Fibroblast of gingiva (primary cell): ENCODE data around the gene MTG2.
"Not testable (repeated sequence)": the region's sequence is repeated elsewhere in the genome, so short reads cannot be mapped to it uniquely, and the experiment has no call there.

Experiments used
- DNase-seq: peaks from one replicate; pipeline ENCODE4 v3.0.0-alpha.2; 2011; ENCODE audit warnings: low read depth

MTG2 gene

DNA sequence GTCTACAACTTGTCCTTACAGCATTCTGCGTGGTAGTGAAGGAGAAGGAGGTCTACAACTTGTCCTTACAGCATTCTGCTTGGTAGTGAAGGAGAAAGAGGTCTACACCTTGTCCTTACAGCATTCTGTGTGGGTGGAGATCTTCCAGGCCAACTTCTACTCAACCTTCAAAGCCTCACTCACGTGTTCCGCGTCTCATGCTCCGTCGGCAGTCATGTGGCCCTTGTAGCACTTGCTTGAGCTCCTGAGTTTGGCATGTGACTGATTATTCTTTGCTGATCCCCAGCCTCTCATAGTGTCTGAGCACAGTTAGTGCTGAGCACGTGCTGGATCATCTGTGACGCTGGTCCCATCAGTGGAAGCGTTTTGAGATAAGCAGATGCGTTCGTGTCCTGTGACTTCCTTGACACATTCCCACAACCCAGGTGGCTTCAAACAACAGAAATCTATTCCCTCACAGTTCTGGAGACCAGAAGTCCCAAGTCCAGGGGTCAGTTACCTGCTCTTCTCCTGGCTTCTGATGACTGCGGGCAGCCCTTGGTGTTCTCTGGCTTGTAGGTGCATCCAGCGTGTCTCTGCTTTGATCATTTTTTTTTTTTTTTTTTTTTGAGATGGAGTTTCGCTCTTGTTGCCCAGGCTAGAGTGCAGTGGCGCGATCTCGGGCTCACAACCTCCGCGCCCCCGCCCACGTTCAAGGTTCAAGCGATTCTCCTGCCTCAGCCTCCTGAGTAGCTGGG, 36.6 kb upstream of the MTG2 start:
- DNase-seq = no peak

DNA sequence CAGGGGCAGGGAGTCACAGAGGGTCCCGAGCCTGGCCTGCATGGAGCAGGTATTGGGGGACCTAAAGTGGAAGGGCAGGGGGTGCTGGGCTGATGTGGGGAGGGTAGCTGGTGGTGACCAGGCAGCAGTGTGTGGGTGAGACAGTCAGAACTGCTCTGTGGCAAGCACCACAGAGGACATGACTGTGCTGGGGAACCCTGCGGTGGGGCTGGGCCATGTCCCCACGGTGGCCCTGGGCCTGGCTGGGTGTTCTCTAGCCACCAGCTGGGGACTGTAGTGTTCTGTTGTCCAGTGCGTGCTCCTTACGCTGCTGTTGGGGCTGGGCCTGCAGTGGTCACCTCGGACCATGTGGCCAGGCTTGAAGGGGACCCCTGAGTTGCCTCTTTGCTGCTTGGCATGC, 35.7 kb upstream of the MTG2 start:
- DNase-seq = no peak

DNA sequence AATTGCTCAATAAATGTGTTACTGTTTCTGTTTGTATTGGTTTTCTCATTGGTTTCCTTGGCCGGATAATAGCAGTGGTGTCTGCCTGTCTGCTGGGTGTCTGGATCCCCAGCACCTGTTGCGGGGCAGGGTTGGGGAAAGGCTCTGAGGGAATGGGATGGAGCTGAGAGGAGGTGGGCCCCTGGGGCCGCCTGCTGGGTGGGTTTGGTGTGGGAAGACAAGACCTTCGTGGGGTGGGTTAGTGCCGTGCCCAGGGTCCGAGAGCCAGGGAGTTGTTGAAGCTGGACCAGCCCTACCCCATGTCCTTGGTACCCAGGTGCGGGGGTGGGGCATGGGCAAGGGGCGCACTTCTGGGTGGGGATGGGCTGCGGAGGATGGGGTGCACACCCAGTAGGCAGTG, 35.3 kb upstream of the MTG2 start:
- DNase-seq = no peak

GRCh38 chr20:62148383-62148782, 34.4 kb upstream of the MTG2 start:
- not testable (repeated sequence) for DNase-seq

GRCh38 chr20:62148908-62149314, 33.9 kb upstream of the MTG2 start:
- no peak for DNase-seq

DNA sequence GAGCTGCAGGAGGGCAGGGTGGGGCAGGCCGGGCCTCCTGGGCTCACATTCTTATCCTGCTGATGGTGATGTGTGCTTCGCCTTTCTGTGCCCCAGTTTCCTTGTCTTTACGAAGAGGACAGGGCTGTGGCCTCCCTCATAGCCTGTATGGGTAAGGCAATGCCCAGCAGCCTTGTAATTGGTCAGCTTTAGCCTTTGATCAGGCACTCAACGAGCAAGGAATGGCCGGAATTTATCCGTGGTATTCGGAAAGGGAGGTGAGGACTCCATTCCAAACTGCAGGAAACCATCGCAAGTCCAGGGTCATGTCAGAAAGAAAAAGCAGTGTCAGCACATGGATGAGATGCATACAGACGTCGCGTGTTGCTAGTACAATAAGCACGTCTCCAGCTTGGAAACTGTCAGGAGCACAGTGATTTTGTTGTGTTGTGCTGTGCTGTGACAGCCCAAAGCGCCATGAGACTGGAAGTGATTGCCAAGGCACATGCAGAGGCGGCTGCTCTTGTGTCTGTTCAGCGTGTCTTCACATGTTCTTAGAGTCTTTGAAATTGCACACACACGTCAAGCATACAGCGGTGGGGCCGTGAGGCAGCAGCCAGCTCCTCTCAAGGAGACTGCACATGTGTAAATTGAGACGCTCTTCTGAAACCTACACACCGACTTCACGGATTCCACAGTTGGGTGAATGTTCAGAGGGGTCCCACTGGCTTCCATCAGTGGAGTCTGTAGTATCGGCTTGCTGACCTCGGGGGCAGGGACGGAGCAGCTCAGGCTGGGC, 33.1 kb upstream of the MTG2 start:
- DNase-seq = no peak

DNA sequence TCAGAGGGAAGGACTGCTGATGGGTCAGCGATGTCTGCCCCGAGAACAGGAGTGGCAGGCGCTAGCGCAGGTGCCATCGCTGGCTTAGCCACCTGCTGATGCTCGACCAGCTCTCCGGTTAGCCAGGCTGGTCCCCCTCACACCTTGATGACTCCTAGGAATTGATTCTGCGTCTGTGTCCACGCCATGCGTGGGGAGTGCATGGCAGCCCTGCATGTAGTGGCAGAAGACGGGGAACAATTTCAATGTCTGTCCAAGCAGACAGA, 32.6 kb upstream of the MTG2 start:
- DNase-seq = no peak

GRCh38 chr20:62151225-62151624, 31.6 kb upstream of the MTG2 start:
- DNase-seq = no peak

DNA sequence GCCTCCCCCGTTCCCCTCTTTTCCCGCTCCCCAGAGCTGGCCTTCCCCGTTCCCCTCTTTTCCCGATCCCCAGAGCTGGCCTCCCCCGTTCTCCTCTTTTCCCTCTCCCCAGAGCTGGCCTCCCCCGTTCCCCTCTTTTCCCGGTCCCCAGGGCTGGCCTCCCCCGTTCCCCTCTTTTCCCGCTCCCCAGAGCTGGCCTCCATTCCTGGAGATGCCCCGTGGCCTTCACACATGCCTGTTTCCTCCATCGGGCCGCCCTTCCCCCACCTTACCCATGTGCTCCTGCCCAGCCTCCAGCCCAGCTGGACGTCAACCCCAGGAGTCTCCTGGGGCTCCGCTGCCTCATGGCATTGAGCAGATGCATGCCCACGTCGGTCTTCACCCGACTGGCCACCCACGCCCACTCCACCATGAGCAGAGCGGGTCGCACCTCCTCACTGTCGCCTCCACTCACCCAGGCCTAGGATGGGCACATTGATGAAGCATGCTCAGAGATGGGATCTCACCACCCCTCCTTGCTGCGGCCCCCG, 30.9 kb upstream of the MTG2 start:
- no peak for DNase-seq

DNA sequence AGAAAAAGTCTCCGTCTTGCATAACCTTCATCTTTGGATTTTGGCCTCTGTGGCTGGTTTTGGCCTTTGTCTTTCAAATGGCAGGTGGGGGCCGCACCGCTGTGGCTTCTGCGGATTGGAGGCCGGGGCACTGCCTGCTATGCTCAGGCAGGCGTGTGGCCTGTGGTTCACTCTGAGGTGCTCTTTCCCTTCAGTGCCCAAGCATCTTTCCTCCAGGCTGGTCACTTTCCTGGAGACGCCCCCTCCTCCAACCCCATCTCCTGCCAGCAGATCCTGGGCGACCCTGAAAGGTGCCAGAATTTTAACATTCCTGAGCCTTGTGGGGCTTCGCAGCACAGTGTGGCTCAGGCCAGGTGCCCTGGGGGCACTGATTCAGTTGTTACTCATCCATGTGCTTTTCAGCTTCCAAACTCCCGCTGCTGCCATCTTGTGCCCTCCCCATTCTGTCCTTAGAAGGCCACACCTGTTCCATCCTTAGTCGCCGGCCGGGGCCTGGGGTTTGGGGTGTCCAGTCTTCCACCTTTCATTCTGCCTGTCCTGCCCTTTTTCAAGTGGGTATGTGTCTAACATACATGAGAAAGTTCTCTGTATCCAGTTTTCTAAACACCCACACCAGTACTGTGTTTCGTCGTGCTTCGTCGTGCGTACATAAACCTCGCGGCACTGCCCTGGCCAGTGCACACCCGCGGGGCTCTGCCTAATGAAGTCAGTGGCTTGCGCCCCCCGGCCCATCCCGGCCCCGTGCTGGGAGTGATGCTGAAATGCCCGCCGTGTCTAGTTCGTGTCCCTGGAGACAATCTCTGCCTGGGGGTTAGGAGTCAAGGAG, 27.2 kb upstream of the MTG2 start:
- DNase-seq = no peak

DNA sequence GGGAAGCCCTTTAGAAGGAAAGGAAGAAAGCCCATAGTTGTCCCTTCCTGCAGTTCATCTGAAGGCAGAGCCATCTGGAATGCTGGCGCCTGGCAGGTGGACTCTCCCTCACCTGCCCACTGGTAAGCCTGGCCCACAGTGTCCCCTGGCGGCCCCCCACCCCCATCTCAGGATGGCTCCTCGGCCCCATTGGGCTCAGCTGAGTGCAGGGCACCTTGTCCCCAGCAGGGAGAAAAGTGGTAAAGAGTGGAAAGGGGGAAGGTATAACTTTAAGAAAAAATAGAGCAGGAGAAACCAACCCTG, 26.6 kb upstream of the MTG2 start:
- DNase-seq = no peak

GRCh38 chr20:62156592-62157386, 26.0 kb upstream of the MTG2 start:
- DNase-seq = peak; percentile 24

DNA sequence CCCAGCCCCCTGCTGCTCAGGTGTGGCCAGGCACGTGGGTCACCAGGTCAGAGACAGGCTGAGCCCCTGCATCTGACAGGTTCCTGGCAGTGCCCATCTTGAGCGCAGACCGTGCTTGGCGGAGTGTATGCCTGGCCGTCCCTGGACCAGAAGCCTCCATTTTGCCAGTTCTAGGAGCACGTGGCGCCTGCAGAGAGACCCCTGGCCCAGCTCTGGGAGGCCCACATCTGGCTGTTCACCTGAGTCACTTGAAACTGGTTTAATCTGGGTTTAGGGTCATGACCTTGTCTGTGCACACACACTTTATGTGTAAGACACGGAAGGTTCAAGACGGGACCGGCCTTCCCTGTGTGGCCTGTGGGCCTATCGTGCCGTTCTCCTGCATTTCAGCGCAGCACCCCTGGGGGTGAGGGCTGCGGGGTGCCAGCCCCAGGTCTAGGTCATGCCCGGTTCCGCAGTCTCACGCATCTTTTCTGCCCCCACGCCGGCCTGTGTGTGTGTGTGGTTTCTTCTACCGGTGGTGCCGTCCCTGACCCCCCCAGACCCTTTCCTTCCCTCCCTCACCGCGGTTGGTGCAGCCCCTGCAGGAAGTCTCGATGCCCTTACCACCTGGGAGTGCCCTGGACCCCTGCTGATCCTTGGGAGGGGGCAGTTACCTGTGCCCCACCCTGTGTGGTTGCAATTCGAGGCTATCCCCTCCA, 25.3 kb upstream of the MTG2 start:
- no peak for DNase-seq

- DNase-seq = no peak
These were observed 24.8 kb upstream of the MTG2 start for GRCh38 chr20:62158088-62158400.

DNA sequence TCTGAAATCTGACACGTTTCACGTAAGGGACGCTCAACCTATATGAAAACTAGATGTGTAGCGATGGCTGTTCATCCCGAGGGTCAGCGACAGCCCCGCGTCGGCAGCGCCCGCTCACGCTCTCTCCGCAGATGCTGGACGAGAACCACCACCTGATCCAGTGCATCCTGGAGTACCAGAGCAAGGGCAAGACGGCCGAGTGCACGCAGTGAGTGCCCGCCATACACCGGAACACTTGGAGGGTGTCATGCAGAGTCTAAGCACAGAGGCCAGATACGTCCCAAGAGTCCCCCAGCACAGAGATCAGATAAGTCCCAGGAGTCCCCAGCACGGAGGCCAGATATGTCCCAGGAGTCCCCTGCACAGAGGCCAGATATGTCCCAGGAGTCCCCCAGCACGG, 24.3 kb upstream of the MTG2 start:
- no peak for DNase-seq

GRCh38 chr20:62159052-62159451, 23.8 kb upstream of the MTG2 start:
- DNase-seq = no peak

- no peak for DNase-seq
These were observed 23.0 kb upstream of the MTG2 start for GRCh38 chr20:62159839-62160238.

- DNase-seq = no peak
These were observed 22.6 kb upstream of the MTG2 start for GRCh38 chr20:62160253-62160652.

DNA sequence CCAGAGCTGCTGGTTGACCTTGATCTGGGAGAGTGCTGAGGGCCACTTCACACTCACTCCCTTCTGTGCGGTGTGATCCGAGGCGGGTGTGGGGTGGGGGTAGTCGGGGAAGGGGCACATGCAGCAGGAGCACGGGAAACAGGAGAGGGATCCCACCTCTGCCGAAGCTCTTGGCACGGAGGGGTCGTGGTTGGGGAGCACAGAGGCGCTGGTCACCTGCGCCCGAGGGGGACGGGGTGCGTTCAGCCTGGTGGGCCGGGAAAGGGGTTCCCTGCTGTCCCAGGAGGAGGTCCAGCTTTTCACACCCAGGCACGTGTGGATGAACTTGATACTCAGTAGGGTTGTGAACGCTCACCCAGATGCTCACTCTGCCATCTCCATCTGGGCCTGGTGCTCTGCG, 22.0 kb upstream of the MTG2 start:
- DNase-seq = no peak

GRCh38 chr20:62161347-62161746, 21.5 kb upstream of the MTG2 start:
- DNase-seq = no peak

DNA sequence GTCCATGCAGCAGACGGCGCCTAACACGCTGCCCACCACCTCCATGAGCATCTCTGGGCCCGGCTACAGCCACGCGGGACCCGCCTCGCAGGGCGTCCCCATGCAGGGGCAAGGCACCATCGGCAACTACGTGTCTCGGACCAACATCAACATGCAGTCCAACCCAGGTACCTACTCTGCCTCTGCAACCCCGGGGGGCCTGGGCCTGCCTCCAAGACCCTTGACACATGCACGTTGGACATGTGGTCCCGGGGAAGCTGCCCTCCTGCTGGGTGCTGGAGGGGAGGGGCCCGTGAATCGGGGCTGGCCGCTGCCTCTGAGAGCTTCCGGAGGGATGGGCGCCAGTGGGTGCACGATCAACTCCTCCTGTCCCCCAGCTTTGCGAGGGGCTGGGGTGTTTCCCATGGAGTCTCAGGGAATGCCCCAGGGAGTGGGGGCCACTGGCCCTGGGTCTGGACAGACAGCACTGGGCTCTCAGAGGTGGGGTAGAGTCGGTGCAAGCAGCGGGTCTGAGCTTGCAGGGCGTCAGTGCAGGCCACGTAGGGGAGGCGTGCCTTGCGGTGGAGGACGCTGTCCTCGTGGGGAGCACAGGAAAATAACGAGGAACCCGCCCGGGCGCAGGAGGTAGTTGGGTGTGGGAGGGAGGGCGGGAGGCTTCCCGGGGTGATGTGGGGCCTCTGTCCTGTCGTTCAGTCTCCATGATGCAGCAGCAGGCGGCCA, 19.9 kb upstream of the MTG2 start:
- DNase-seq = no peak
